WTC11 (cell line): Measurements from ENCODE around the gene PHYHD1. TPM values are rescaled to one million over a fixed set of nuclear protein-coding genes. Genes with fewer than 3 reads are reported as not detected.

Source experiments
- ATAC-seq: fragments of 200-7000 bp; cut with Tn5 transposase; 2 replicates; pipeline ENCODE4 v1.10.0; 2021; ENCODE audit warnings: mild to moderate bottlenecking, moderate library complexity
- CTCF ChIA-PET: fragments of 300-600 bp; sonication (Branson Sonifier 250); formaldehyde crosslinking; loops from one replicate; lab custom pipeline; 2021; ENCODE audit warnings: antibody characterized with exemption; lab: Charles Lee
- POLR2A ChIA-PET: fragments of 350-600 bp; sonication (Branson Sonifier 250); formaldehyde crosslinking; loops from one replicate; lab custom pipeline; 2021; ENCODE audit warnings: antibody characterized with exemption; lab: Charles Lee
- DNase-seq: peaks from one replicate; pipeline ENCODE4 v3.0.0; 2021; ENCODE audit warnings: low spot score
- H3K27ac Mint-ChIP-seq: 2 replicates; pipeline ENCODE4 v1.8.0; 2021; ENCODE audit warnings: mixed read lengths
- H3K27me3 Mint-ChIP-seq: 2 replicates; pipeline ENCODE4 v1.8.0; 2021; ENCODE audit warnings: low read depth, mild to moderate bottlenecking, moderate library complexity, mixed read lengths
- H3K36me3 Mint-ChIP-seq: 2 replicates; pipeline ENCODE4 v1.8.0; 2021; ENCODE audit warnings: mixed read lengths
- H3K4me1 Mint-ChIP-seq: 2 replicates; pipeline ENCODE4 v1.8.0; 2022; ENCODE audit warnings: mixed read lengths
- H3K4me3 Mint-ChIP-seq: 2 replicates; pipeline ENCODE4 v1.8.0; 2021; ENCODE audit warnings: mild to moderate bottlenecking, moderate library complexity, mixed read lengths
- H3K9me3 Mint-ChIP-seq: 2 replicates; pipeline ENCODE4 v1.8.0; 2021; ENCODE audit warnings: mixed read lengths
- CREM ChIP-seq: sonication (generic); formaldehyde crosslinking; IDR thresholded peaks from 2 replicates; pipeline ENCODE4 v1.8.1; 2022; ENCODE audit warnings: mild to moderate bottlenecking, missing genetic modification reagents, moderate library complexity
- JUN ChIP-seq: sonication (generic); formaldehyde crosslinking; IDR thresholded peaks from 2 replicates; pipeline ENCODE4 v1.8.0; 2023; ENCODE audit warnings: mild to moderate bottlenecking, missing genetic modification reagents
- NFE2L1 ChIP-seq: sonication (generic); formaldehyde crosslinking; IDR thresholded peaks from 2 replicates; pipeline ENCODE4 v1.8.1; 2023; ENCODE audit warnings: missing genetic modification reagents
- TP53 ChIP-seq: sonication (generic); formaldehyde crosslinking; IDR thresholded peaks from 2 replicates; pipeline ENCODE4 v1.8.1; 2023; ENCODE audit warnings: mild to moderate bottlenecking, missing genetic modification reagents
- ZNF416 ChIP-seq: fragments of 250-450 bp; sonication (Bioruptor Pico); IDR thresholded peaks from 2 replicates; pipeline ENCODE4 v1.9.0; 2021; ENCODE audit warnings: mild to moderate bottlenecking, inconsistent platforms
- total RNA-seq: library from RNA; stranded (reverse); gene quantifications from 3 replicates; pipeline ENCODE4 v1.2.3, GENCODE V29; 2021
- TF ChIP-seq, protein P1 (sequence below): sonication (generic); formaldehyde crosslinking; IDR thresholded peaks from 2 replicates; pipeline ENCODE4 v1.8.1; 2022; ENCODE audit warnings: missing genetic modification reagents, borderline replicate concordance
- TF ChIP-seq, protein P2 (sequence below): fragments of 250-450 bp; sonication (Bioruptor Pico); IDR thresholded peaks from 2 replicates; pipeline ENCODE4 v1.9.0; 2021; ENCODE audit warnings: mild to moderate bottlenecking
- TF ChIP-seq, protein P3 (sequence below): sonication (generic); formaldehyde crosslinking; IDR thresholded peaks from 2 replicates; pipeline ENCODE4 v1.8.0; 2022; ENCODE audit warnings: mild to moderate bottlenecking, missing genetic modification reagents
- TF ChIP-seq, protein P4 (sequence below): sonication (generic); formaldehyde crosslinking; IDR thresholded peaks from 2 replicates; pipeline ENCODE4 v1.8.0; 2023; ENCODE audit warnings: mild to moderate bottlenecking, missing genetic modification reagents
- TF ChIP-seq, protein P5 (sequence below): fragments of 250-450 bp; sonication (Bioruptor Pico); conservative IDR thresholded peaks from 2 replicates; pipeline ENCODE4 v1.9.0; 2021; ENCODE audit warnings: mild to moderate bottlenecking
- TF ChIP-seq, protein P6 (sequence below): sonication (generic); formaldehyde crosslinking; IDR thresholded peaks from 2 replicates; pipeline ENCODE4 v1.8.0; 2022; ENCODE audit warnings: mild to moderate bottlenecking, missing genetic modification reagents
- TF ChIP-seq, protein P7 (sequence below): sonication (generic); formaldehyde crosslinking; IDR thresholded peaks from 2 replicates; pipeline ENCODE4 v1.8.1; 2022; ENCODE audit warnings: mild to moderate bottlenecking, missing genetic modification reagents, moderate library complexity, borderline replicate concordance

Gene PHYHD1
- total RNA-seq, 1 experiment from 2014 or later, result 14.6 TPM

DNA sequence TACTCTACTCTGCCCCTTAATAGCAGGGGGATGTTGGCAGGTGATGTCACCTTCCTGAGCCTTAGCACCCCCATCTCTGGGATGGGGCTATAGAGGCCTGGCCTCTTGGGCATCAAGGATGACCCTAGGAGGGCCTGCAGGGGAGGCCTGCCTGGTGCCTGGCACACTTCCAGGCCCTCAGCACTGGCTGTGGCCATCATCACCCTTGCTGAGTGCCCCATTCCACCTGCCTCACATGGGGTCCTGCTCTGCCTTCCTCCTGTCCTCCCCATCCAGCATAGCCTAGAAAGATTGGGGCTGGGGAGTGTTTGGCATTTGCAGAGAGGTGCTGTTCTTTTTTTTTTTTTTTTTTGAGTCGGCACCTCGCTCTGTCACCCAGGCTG, 17.7 kb upstream of the PHYHD1 start:
- H3K9me3 Mint-ChIP-seq, result no peaks in the 10 kb centered on the region
- ChIA-PET CTCF (no interaction called here), POLR2A (interaction anchor here (0.7 kb wide), 2 partner anchors 343 to 1688 kb away, joined by 3 to 5 read pairs; no protein-coding TSS in a partner anchor)
- H3K36me3 Mint-ChIP-seq, result peaks cover 17% of the 10 kb centered on the region
- no peak overlapping the region for H3K4me3 Mint-ChIP-seq
- DNase-seq, result no peak
- no peak overlapping the region for H3K27ac Mint-ChIP-seq
- ATAC-seq, result no peak
- no peaks in the 10 kb centered on the region for H3K27me3 Mint-ChIP-seq
- peaks cover 10% of the 10 kb centered on the region for H3K4me1 Mint-ChIP-seq
- TF ChIP-seq, protein P1, sequence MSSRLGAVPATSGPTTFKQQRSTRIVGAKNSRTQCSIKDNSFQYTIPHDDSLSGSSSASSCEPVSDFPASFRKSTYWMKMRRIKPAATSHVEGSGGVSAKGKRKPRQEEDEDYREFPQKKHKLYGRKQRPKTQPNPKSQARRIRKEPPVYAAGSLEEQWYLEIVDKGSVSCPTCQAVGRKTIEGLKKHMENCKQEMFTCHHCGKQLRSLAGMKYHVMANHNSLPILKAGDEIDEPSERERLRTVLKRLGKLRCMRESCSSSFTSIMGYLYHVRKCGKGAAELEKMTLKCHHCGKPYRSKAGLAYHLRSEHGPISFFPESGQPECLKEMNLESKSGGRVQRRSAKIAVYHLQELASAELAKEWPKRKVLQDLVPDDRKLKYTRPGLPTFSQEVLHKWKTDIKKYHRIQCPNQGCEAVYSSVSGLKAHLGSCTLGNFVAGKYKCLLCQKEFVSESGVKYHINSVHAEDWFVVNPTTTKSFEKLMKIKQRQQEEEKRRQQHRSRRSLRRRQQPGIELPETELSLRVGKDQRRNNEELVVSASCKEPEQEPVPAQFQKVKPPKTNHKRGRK (CRISPR knock-in tag), result no peak
- no peak for TF ChIP-seq ZNF416 (CRISPR knock-in tag)
- TF ChIP-seq, protein P2, sequence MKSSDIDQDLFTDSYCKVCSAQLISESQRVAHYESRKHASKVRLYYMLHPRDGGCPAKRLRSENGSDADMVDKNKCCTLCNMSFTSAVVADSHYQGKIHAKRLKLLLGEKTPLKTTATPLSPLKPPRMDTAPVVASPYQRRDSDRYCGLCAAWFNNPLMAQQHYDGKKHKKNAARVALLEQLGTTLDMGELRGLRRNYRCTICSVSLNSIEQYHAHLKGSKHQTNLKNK (CRISPR knock-in tag), result no peak
- TF ChIP-seq, all 79 proteins: peak for 0

DNA sequence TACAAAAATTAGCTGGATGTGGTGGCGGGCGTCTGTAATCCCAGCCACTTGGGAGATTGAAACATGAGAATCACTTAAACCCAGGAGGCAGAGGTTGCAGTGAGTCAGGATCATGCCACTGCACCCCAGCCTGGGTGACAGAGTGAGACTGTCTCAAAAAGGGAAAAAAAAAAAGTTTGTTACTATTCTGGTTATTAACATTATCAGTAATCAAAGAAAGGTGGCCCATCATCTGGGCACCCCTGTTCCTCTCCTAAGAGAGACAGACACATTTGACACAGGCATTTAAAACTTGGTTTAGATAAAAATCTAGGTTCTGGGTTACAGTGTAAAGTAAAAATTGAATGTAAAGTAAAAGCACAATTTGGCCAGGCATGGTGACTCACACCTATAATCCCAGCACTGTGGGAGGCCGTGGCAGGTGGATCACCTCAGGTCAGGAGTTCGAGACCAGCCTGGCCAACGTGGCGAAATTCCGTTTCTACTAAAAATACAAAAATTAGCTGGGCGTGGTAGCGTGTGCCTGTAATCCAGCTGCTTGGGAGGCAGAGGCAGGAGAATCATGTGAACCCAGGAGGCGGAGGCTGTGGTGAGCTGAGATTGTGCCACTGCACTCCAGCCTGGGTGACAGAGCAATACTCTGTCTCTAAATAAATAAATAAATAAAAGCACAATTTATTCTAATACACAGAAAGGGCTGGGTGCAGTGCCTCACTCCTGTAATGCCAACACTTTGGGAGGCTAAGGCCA, 16.7 kb upstream of the PHYHD1 start:
- Mint-ChIP-seq H3K9me3 (no peaks in the 10 kb centered on the region), H3K4me3 (no peak overlapping the region), H3K4me1 (peaks cover 5% of the 10 kb centered on the region), H3K27ac (no peak overlapping the region), H3K36me3 (peaks cover 24% of the 10 kb centered on the region), H3K27me3 (no peaks in the 10 kb centered on the region)
- no peak for ATAC-seq
- CTCF ChIA-PET, result no interaction called here
- no peak for DNase-seq
- POLR2A ChIA-PET, result interaction anchor here (0.7 kb wide), 2 partner anchors 342 to 1689 kb away, joined by 3 to 5 read pairs; no protein-coding TSS in a partner anchor
- TF ChIP-seq, protein P3, sequence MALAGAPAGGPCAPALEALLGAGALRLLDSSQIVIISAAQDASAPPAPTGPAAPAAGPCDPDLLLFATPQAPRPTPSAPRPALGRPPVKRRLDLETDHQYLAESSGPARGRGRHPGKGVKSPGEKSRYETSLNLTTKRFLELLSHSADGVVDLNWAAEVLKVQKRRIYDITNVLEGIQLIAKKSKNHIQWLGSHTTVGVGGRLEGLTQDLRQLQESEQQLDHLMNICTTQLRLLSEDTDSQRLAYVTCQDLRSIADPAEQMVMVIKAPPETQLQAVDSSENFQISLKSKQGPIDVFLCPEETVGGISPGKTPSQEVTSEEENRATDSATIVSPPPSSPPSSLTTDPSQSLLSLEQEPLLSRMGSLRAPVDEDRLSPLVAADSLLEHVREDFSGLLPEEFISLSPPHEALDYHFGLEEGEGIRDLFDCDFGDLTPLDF (CRISPR knock-in tag), result no peak
- TF ChIP-seq, protein P4, sequence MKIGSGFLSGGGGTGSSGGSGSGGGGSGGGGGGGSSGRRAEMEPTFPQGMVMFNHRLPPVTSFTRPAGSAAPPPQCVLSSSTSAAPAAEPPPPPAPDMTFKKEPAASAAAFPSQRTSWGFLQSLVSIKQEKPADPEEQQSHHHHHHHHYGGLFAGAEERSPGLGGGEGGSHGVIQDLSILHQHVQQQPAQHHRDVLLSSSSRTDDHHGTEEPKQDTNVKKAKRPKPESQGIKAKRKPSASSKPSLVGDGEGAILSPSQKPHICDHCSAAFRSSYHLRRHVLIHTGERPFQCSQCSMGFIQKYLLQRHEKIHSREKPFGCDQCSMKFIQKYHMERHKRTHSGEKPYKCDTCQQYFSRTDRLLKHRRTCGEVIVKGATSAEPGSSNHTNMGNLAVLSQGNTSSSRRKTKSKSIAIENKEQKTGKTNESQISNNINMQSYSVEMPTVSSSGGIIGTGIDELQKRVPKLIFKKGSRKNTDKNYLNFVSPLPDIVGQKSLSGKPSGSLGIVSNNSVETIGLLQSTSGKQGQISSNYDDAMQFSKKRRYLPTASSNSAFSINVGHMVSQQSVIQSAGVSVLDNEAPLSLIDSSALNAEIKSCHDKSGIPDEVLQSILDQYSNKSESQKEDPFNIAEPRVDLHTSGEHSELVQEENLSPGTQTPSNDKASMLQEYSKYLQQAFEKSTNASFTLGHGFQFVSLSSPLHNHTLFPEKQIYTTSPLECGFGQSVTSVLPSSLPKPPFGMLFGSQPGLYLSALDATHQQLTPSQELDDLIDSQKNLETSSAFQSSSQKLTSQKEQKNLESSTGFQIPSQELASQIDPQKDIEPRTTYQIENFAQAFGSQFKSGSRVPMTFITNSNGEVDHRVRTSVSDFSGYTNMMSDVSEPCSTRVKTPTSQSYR (CRISPR knock-in tag), result no peak
- TF ChIP-seq CREM (CRISPR knock-in tag), result no peak
- TF ChIP-seq, protein P5, sequence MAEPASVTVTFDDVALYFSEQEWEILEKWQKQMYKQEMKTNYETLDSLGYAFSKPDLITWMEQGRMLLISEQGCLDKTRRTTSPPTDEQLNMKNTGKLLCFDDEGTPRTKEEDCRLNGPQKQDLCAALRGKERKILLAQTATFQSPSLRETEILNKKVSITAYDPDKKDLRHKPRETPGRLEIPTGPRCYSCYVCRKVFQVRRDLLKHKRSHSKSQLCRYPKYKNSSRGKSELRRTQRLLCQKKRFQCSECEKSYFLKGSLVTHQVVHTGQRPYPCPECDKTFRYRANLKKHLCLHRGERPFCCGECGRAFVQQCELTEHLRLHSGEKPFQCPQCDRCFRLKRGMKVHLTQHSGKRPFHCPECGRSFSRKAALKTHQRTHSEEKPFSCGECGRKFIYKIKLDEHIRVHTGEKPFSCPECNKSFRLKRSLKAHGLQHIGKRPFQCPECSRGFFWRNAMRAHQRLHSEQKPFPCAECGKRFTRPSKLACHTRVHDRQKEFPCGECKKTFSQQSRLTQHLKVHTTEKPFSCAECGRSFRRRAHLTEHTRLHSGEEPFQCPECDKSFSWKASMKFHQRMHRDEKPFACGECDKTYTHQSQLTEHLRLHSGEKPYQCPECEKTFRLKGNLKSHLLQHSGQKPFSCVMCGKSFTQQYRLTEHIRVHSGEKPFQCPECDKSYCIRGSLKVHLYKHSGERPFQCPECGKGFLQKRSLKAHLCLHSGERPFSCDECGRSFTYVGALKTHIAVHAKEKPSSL (CRISPR knock-in tag), result no peak
- no peak for TF ChIP-seq TP53 (CRISPR knock-in tag)
- TF ChIP-seq JUN, result no peak
- TF ChIP-seq, protein P6, sequence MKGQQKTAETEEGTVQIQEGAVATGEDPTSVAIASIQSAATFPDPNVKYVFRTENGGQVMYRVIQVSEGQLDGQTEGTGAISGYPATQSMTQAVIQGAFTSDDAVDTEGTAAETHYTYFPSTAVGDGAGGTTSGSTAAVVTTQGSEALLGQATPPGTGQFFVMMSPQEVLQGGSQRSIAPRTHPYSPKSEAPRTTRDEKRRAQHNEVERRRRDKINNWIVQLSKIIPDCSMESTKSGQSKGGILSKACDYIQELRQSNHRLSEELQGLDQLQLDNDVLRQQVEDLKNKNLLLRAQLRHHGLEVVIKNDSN (CRISPR knock-in tag), result no peak
- TF ChIP-seq NFE2L1 (CRISPR knock-in tag), result no peak
- TF ChIP-seq, protein P7, sequence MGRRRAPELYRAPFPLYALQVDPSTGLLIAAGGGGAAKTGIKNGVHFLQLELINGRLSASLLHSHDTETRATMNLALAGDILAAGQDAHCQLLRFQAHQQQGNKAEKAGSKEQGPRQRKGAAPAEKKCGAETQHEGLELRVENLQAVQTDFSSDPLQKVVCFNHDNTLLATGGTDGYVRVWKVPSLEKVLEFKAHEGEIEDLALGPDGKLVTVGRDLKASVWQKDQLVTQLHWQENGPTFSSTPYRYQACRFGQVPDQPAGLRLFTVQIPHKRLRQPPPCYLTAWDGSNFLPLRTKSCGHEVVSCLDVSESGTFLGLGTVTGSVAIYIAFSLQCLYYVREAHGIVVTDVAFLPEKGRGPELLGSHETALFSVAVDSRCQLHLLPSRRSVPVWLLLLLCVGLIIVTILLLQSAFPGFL, result no peak
